Endothelial cell (in vitro differentiated cells): ENCODE results near the gene CDC42EP3. TPM values are rescaled to one million over a fixed set of nuclear protein-coding genes. Genes with fewer than 3 reads are reported as not detected.

ENCODE experiments used
- DNase-seq: peaks from one replicate; pipeline ENCODE4 v3.0.0; 2021; ENCODE audit warnings: low spot score
- H3K27ac Mint-ChIP-seq: one replicate; pipeline ENCODE4 v1.8.0; 2021; ENCODE audit warnings: mixed read lengths, inconsistent platforms; ENCODE audit not compliant: unreplicated experiment
- H3K27me3 Mint-ChIP-seq: one replicate; pipeline ENCODE4 v1.8.0; 2021; ENCODE audit warnings: mild to moderate bottlenecking, moderate library complexity, mixed read lengths, inconsistent platforms; ENCODE audit not compliant: unreplicated experiment
- H3K36me3 Mint-ChIP-seq: one replicate; pipeline ENCODE4 v1.8.0; 2021; ENCODE audit warnings: mild to moderate bottlenecking, low read depth, mixed read lengths, inconsistent platforms; ENCODE audit not compliant: unreplicated experiment
- H3K4me1 Mint-ChIP-seq: one replicate; pipeline ENCODE4 v1.8.0; 2021; ENCODE audit warnings: mild to moderate bottlenecking, mixed read lengths, inconsistent platforms; ENCODE audit not compliant: unreplicated experiment
- H3K4me3 Mint-ChIP-seq: one replicate; pipeline ENCODE4 v1.8.0; 2021; ENCODE audit warnings: mild to moderate bottlenecking, mixed read lengths, inconsistent platforms; ENCODE audit not compliant: unreplicated experiment
- H3K9me3 Mint-ChIP-seq: one replicate; pipeline ENCODE4 v1.8.0; 2021; ENCODE audit warnings: mixed read lengths, inconsistent platforms; ENCODE audit not compliant: unreplicated experiment
- CTCF ChIP-seq: fragments of 200-600 bp; sonication (generic); IDR thresholded peaks from one replicate; pipeline ENCODE4 v1.5.0; 2021; ENCODE audit warnings: antibody characterized with exemption; ENCODE audit not compliant: unreplicated experiment
- total RNA-seq: library from RNA; stranded (reverse); fragmentation: NEBNext Ultra II Directional; extraction: Animal tissue kit (Norgen Biotek cat#: 25700); gene quantifications from one replicate; pipeline ENCODE4 v1.2.1, GENCODE V29; 2021; ENCODE audit not compliant: unreplicated experiment

CDC42EP3 gene
- total RNA-seq, 1 donor from 2014 or later: 53.1 TPM

- no peak for TF ChIP-seq CTCF
- no peak overlapping the region for H3K4me3 Mint-ChIP-seq
- H3K9me3 Mint-ChIP-seq: no peaks in the 10 kb centered on the region
- no peak overlapping the region for H3K27ac Mint-ChIP-seq
- peaks cover 15% of the 10 kb centered on the region for H3K4me1 Mint-ChIP-seq
- DNase-seq: no peak
- peaks cover 23% of the 10 kb centered on the region for H3K36me3 Mint-ChIP-seq
- peaks cover 3% of the 10 kb centered on the region for H3K27me3 Mint-ChIP-seq
These were observed 32.5 kb downstream of the CDC42EP3 start for GRCh38 chr2:37638973-37639372.

- peaks cover 3% of the 10 kb centered on the region for H3K27me3 Mint-ChIP-seq
- H3K36me3 Mint-ChIP-seq: peaks cover 16% of the 10 kb centered on the region
- no peaks in the 10 kb centered on the region for H3K9me3 Mint-ChIP-seq
- H3K4me3 Mint-ChIP-seq: no peak overlapping the region
- peaks cover 19% of the 10 kb centered on the region for H3K4me1 Mint-ChIP-seq
- H3K27ac Mint-ChIP-seq: no peak overlapping the region
- DNase-seq: no peak
- no peak for TF ChIP-seq CTCF
These were observed 33.5 kb downstream of the CDC42EP3 start for GRCh38 chr2:37637985-37638384.

- Mint-ChIP-seq H3K27me3 (peaks cover 3% of the 10 kb centered on the region), H3K36me3 (peaks cover 11% of the 10 kb centered on the region), H3K4me3 (no peak overlapping the region), H3K4me1 (peaks cover 24% of the 10 kb centered on the region), H3K27ac (no peak overlapping the region), H3K9me3 (no peaks in the 10 kb centered on the region)
- no peak for TF ChIP-seq CTCF
- no peak for DNase-seq
These were observed 34.1 kb downstream of the CDC42EP3 start for GRCh38 chr2:37637190-37637860.

- Mint-ChIP-seq H3K9me3 (no peaks in the 10 kb centered on the region), H3K4me3 (no peak overlapping the region), H3K4me1 (peaks cover 25% of the 10 kb centered on the region), H3K36me3 (peaks cover 4% of the 10 kb centered on the region), H3K27me3 (peaks cover 3% of the 10 kb centered on the region), H3K27ac (no peak overlapping the region)
- DNase-seq: no peak
- TF ChIP-seq CTCF: no peak
These were observed 34.9 kb downstream of the CDC42EP3 start for GRCh38 chr2:37636381-37637066.
